Upper lobe of left lung (tissue), 6 donors: Measurements from ENCODE around the gene NHLRC4. TPM values are rescaled to one million over a fixed set of nuclear protein-coding genes. Genes with fewer than 3 reads are reported as not detected.

Experiments used
- ATAC-seq, 2 donors: fragments of 200-7000 bp; cut with Tn5 transposase; one replicate each; pipeline ENCODE4 v1.9.1; 2022; ENCODE audit warnings: mild to moderate bottlenecking in 2 of 2, moderate library complexity in 2 of 2; ENCODE audit not compliant: low FRiP score in 2 of 2
- DNase-seq, 2 donors: peaks; one replicate each; pipeline ENCODE4 v3.0.0-alpha.2; 2019 to 2020
- H3K27ac ChIP-seq, 4 donors: fragments of 200-600 bp; sonication (generic); one replicate each; pipeline ENCODE4 v1.5.1; 2016 to 2019
- H3K27me3 ChIP-seq, 4 donors: fragments of 200-600 bp; sonication (generic); one replicate each; pipeline ENCODE4 v1.5.1; 2017 to 2019
- H3K36me3 ChIP-seq, 4 donors: fragments of 200-600 bp; sonication (generic); one replicate each; pipeline ENCODE4 v1.5.1; 2016 to 2019
- H3K4me1 ChIP-seq, 4 donors: fragments of 200-600 bp; sonication (generic); one replicate each; pipeline ENCODE4 v1.5.1; 2018 to 2019
- H3K4me3 ChIP-seq, 4 donors: fragments of 200-600 bp; sonication (generic); one replicate each; pipeline ENCODE4 v1.5.1; 2017 to 2019; ENCODE audit warnings: mild to moderate bottlenecking in 2 of 4, moderate library complexity in 1 of 4
- H3K9me3 ChIP-seq, 4 donors: fragments of 200-600 bp; sonication (generic); one replicate each; pipeline ENCODE4 v1.5.1; 2018 to 2019
- CTCF ChIP-seq, 6 experiments: fragments of 450-650 bp in 4 of 6; fragments of 200-600 bp in 2 of 6; sonication (generic) in 2 of 6; IDR thresholded peaks; one replicate each; pipeline ENCODE4 v1.5.1; 2016 to 2019; ENCODE audit warnings: antibody characterized with exemption in 6 of 6
- EP300 ChIP-seq, 4 donors: sonication (generic); formaldehyde crosslinking; IDR thresholded peaks; one replicate each; pipeline ENCODE4 v1.5.1; 2017; ENCODE audit warnings: antibody characterized with exemption in 4 of 4, control low read depth in 2 of 4
- POLR2A ChIP-seq, 4 donors: fragments of 450-650 bp; IDR thresholded peaks; one replicate each; pipeline ENCODE4 v1.5.1; 2016 to 2017; ENCODE audit warnings: antibody characterized with exemption in 4 of 4, mild to moderate bottlenecking in 2 of 4
- POLR2AphosphoS5 ChIP-seq, 2 donors: sonication (generic); formaldehyde crosslinking; IDR thresholded peaks; one replicate each; pipeline ENCODE4 v1.5.1; 2017; ENCODE audit warnings: antibody characterized with exemption in 2 of 2
- WGBS, 2 donors: methylation state at CpG; one replicate each; pipeline ENCODE4 v1.1.5; 2017 to 2018; 5-methylcytosine and 5-hydroxymethylcytosine counted together
- total RNA-seq, 6 donors: library from RNA; depleted of rRNA in 4 of 6; stranded (reverse); fragments of >200 nt in 4 of 6; gene quantifications; one replicate each; pipeline versions ENCODE4 v1.1.0 to v1.2.1, GENCODE V29; 2016 to 2021
- donor health status: DM: no; HTN: no; CAD: no; lungs with moderate emphysema.
- donor health status: DM: no; HTN: yes; CAD: no; lungs with severe emphysema.

NHLRC4 gene
- total RNA-seq, 6 donors from 2014 or later, result 1.2 to 7.8 (median 3.3) TPM

DNA sequence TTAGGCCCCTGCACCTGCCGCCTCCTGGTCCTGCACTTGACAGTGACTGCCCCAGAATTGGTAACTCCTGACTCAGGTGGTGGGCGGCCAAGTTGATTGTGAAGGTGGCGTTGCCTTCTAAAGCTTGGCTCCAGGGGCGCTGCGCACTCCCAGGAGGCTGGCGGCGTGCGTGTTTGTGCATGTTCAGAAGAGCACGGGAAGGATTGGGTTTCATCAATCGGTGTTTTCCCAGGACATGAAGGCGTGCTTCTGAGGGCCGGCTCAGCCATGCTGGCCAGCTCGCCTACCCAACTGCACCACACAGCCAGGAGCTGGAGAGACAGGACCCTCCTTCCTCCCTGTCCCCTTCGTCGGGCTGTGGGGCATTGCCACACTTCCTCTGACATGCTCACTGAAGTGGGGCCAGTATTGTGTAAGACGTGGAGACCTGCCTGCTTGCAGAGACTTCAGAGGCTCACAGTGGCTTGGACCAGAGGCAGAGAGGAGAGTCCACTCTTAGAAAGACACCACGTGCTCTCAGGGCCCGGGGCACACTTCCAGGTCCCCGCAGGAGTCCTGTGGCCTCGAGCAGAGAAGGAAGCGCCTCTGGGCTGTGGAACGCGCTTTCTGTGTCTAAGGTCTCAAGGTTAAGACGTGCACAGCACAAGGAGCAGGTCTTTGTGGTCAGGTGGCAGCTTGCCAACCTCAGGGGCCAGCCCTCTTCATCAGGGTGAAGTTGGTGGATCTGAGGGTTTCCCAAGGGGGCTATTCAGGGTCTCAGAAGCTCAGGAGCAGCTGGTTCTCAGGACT, 25.9 kb downstream of the NHLRC4 start:
- H3K9me3 ChIP-seq, result no peaks in the 10 kb centered on the region
- peaks cover 44 to 71% (median 68%) of the 10 kb centered on the region in 4 donors for H3K4me1 ChIP-seq
- peak in 1 of 2 donors; percentile 40 for ATAC-seq
- H3K36me3 ChIP-seq, result peaks cover 0 to 13% (median 6%) of the 10 kb centered on the region in 4 donors
- peak overlapping the region; percentile 85 to 91 (median 87) for H3K27ac ChIP-seq
- DNase-seq, result peak; percentile 82 to 92
- peak in 1 of 4 donors; percentile 59 for TF ChIP-seq POLR2A (IDR thresholded peaks at IDR 0.05)
- peak in 4 of 6 experiments; percentile 24 to 63 (median 44) for TF ChIP-seq CTCF (IDR thresholded peaks at IDR 0.05)
- peak in 1 of 4 donors; percentile 54 for TF ChIP-seq EP300 (IDR thresholded peaks at IDR 0.05)
- TF ChIP-seq POLR2AphosphoS5 (IDR thresholded peaks at IDR 0.05), result peak; percentile 61 to 77
- peak overlapping the region in 3 of 4 donors; percentile 69 to 96 (median 93) for H3K4me3 ChIP-seq
- H3K27me3 ChIP-seq, result no peaks in the 10 kb centered on the region
- 39 to 41% methylated on average over 5 to 24 of the region's 24 CpGs for WGBS, 2 donors

DNA sequence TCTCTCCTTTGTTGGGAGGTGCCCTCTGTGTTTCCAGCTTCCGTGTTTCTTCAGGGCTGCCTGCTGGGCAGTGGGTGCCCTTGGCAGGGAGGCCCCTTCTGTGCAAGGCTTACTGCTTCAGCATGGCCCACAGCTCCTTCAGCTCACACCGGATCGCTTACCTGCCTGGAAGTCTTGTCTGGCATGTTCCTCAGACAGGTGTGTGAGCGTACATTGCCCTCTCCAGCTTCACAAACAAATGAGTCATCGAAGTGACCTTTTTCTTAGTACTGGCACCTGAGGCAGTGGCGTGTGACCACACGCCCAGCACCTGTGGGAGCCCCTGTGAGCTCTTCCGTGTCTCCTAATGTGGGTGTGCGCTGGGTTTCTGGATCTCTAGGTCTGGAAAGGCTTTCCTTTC, 26.6 kb downstream of the NHLRC4 start:
- Histone ChIP-seq H3K4me3 (no peak overlapping the region), H3K9me3 (no peaks in the 10 kb centered on the region), H3K36me3 (peaks cover 0 to 13% (median 6%) of the 10 kb centered on the region in 4 donors), H3K27me3 (no peaks in the 10 kb centered on the region), H3K27ac (peak overlapping the region; percentile 85 to 91 (median 87)), H3K4me1 (peaks cover 37 to 64% (median 61%) of the 10 kb centered on the region in 4 donors)
- DNase-seq, result peak in 1 of 2 donors; percentile 86
- TF ChIP-seq POLR2AphosphoS5 (IDR thresholded peaks at IDR 0.05), result peak in 1 of 2 donors; percentile 41
- no peak for TF ChIP-seq EP300 (IDR thresholded peaks at IDR 0.05)
- ATAC-seq, result peak in 1 of 2 donors; percentile 20
- 60 to 75% methylated on average over 9 of the region's 9 CpGs for WGBS, 2 donors

DNA sequence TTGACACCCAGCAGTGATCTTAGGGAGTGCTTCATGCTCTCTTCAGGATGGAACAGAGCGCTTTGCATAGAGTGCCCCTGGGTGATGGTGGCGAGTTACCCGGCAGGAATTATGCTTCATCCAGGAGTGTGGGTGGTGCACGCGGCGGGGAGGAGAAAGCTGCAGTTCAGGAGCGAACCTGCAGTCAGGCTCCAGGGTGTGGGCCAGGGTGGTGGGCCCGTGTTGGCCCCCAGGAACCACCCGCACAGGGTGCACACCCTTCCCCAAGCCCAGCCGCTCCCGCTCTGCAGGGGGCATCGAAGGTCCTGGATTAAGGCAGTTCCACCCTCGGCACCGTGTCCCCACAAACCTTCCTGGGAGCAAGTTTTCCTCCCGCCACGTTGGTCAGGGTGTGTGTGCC, 27.0 kb downstream of the NHLRC4 start:
- Histone ChIP-seq H3K27ac (peak overlapping the region; percentile 85 to 91 (median 87)), H3K4me1 (peaks cover 37 to 61% (median 58%) of the 10 kb centered on the region in 4 donors)

GRCh38 chr16:595094-595528, 28.3 kb downstream of the NHLRC4 start:
- peaks cover 37 to 61% (median 58%) of the 10 kb centered on the region in 4 donors for H3K4me1 ChIP-seq

More for the DNA sequence above, 27.0 kb downstream of the NHLRC4 start:
- 73 to 90% methylated on average over 2 to 15 of the region's 16 CpGs for WGBS, 2 donors
- TF ChIP-seq POLR2AphosphoS5 (IDR thresholded peaks at IDR 0.05) (no peak), CTCF (IDR thresholded peaks at IDR 0.05) (peak in 1 of 6 experiments; percentile 25)
- Histone ChIP-seq H3K9me3 (no peaks in the 10 kb centered on the region), H3K27me3 (no peaks in the 10 kb centered on the region), H3K36me3 (peaks cover 0 to 16% (median 8%) of the 10 kb centered on the region in 4 donors), H3K4me3 (no peak overlapping the region)
- no peak for DNase-seq
- ATAC-seq, result no peak

More at GRCh38 chr16:595094-595528, 28.3 kb downstream of the NHLRC4 start:
- Histone ChIP-seq H3K36me3 (peaks cover 4 to 25% (median 13%) of the 10 kb centered on the region in 4 donors), H3K4me3 (no peak overlapping the region), H3K9me3 (no peaks in the 10 kb centered on the region), H3K27ac (peak overlapping the region in 2 of 4 donors; percentile 26 to 91), H3K27me3 (no peaks in the 10 kb centered on the region)
- TF ChIP-seq CTCF (IDR thresholded peaks at IDR 0.05), result no peak
- no peak for TF ChIP-seq EP300 (IDR thresholded peaks at IDR 0.05)
- WGBS, 2 donors, result 90 to 91% methylated on average over 10 to 14 of the region's 18 CpGs
- DNase-seq, result no peak
- no peak for ATAC-seq
